ENCODE measurements around the gene RRAGD.

Gene RRAGD

GRCh38 chr6:89364586-89364985 lies 47.5 kb downstream of the RRAGD start:
- DNase-seq = no peak
- H3K9me3 ChIP-seq = no peaks in the 10 kb centered on the region
- no peaks in the 10 kb centered on the region for H3K4me1 ChIP-seq
- H3K4me3 ChIP-seq (ENCODE audit: low read depth, low read length) = no peak overlapping the region
- TF ChIP-seq CTCF (IDR thresholded peaks at IDR 0.05; ENCODE audit: low read depth, low read length) = no peak
- H3K27me3 ChIP-seq = no peaks in the 10 kb centered on the region
- H3K36me3 ChIP-seq = no peaks in the 10 kb centered on the region; the same call in 1 of the 2 replicates

- H3K36me3 ChIP-seq = no peaks in the 10 kb centered on the region; the same call in 1 of the 2 replicates
- H3K4me3 ChIP-seq (ENCODE audit: low read depth, low read length) = no peak overlapping the region
- H3K4me1 ChIP-seq = no peaks in the 10 kb centered on the region
- no peak for TF ChIP-seq CTCF (IDR thresholded peaks at IDR 0.05; ENCODE audit: low read depth, low read length)
- H3K9me3 ChIP-seq = no peaks in the 10 kb centered on the region
- no peaks in the 10 kb centered on the region for H3K27me3 ChIP-seq
- DNase-seq = no peak
Measured at GRCh38 chr6:89361171-89361570, 50.9 kb downstream of the RRAGD start.

- Histone ChIP-seq H3K36me3 (no peaks in the 10 kb centered on the region; the same call in 1 of the 2 replicates), H3K9me3 (no peaks in the 10 kb centered on the region), H3K4me3 (ENCODE audit: low read depth, low read length) (no peak overlapping the region), H3K4me1 (no peaks in the 10 kb centered on the region), H3K27me3 (no peaks in the 10 kb centered on the region)
- no peak for DNase-seq
- TF ChIP-seq CTCF (IDR thresholded peaks at IDR 0.05; ENCODE audit: low read depth, low read length) = no peak
Measured at GRCh38 chr6:89360415-89360999, 51.6 kb downstream of the RRAGD start.

GRCh38 chr6:89359561-89359960 lies 52.5 kb downstream of the RRAGD start:
- H3K4me3 ChIP-seq (ENCODE audit: low read depth, low read length) = no peak overlapping the region
- no peaks in the 10 kb centered on the region; the same call in 1 of the 2 replicates for H3K36me3 ChIP-seq
- no peak for DNase-seq
- no peaks in the 10 kb centered on the region for H3K9me3 ChIP-seq
- no peaks in the 10 kb centered on the region for H3K27me3 ChIP-seq
- TF ChIP-seq CTCF (IDR thresholded peaks at IDR 0.05; ENCODE audit: low read depth, low read length) = no peak
- no peaks in the 10 kb centered on the region for H3K4me1 ChIP-seq

- Histone ChIP-seq H3K4me3 (ENCODE audit: low read depth, low read length) (no peak overlapping the region), H3K9me3 (no peaks in the 10 kb centered on the region), H3K27me3 (no peaks in the 10 kb centered on the region), H3K36me3 (no peaks in the 10 kb centered on the region; the same call in 1 of the 2 replicates), H3K4me1 (no peaks in the 10 kb centered on the region)
- no peak for TF ChIP-seq CTCF (IDR thresholded peaks at IDR 0.05; ENCODE audit: low read depth, low read length)
- DNase-seq = no peak
Measured at GRCh38 chr6:89357390-89357789, 54.7 kb downstream of the RRAGD start.

GRCh38 chr6:89356642-89357170 lies 55.4 kb downstream of the RRAGD start:
- no peak for DNase-seq
- no peak for TF ChIP-seq CTCF (IDR thresholded peaks at IDR 0.05; ENCODE audit: low read depth, low read length)
- Histone ChIP-seq H3K36me3 (no peaks in the 10 kb centered on the region; the same call in 1 of the 2 replicates), H3K9me3 (no peaks in the 10 kb centered on the region), H3K27me3 (no peaks in the 10 kb centered on the region), H3K4me3 (ENCODE audit: low read depth, low read length) (no peak overlapping the region), H3K4me1 (no peaks in the 10 kb centered on the region)
